Measurements from ENCODE around the gene NCAM2. TPM values are rescaled to one million over a fixed set of nuclear protein-coding genes. Genes with fewer than 3 reads are reported as not detected.
A peak's percentile ranks its signal among the peaks of the same experiment; 100 is the strongest.

NCAM2 gene
- total and polyA plus RNA-seq, 2 of the 4 experiments (the other 2 are of a cell fraction), result 2.7 to 5.0 TPM

GRCh38 chr21:21132390-21132789 is 134.2 kb downstream of the NCAM2 start:
- Histone ChIP-seq H3K4me3 (ENCODE audit: insufficient read depth, low read depth, low read length) (no peak overlapping the region), H3K79me1 (ENCODE audit: low read depth in 1 of 2, low read length in 2 of 2) (no peaks in the 10 kb centered on the region), H2BK15ac (ENCODE audit: low read depth, low read length) (no peak overlapping the region), H3K27ac (ENCODE audit: insufficient read depth, low read length) (no peak overlapping the region), H3K9me1 (ENCODE audit: insufficient read depth, low read length) (no peaks in the 10 kb centered on the region), H3K4ac (ENCODE audit: low read depth, low read length) (no peak overlapping the region), H3K9ac (ENCODE audit: low read depth, low read length) (no peak overlapping the region), H4K5ac (ENCODE audit: low read depth, low read length) (no peak overlapping the region), H3K18ac (ENCODE audit: low read depth, low read length) (no peak overlapping the region), H3K23ac (ENCODE audit: low read depth, low read length) (no peak overlapping the region), H2AK5ac (ENCODE audit: low read depth, low read length) (no peak overlapping the region), H2AK9ac (replicated peaks; ENCODE audit: low read depth, low read length, poor library complexity) (no peak overlapping the region), H2BK20ac (ENCODE audit: low read depth, low read length) (no peak overlapping the region), H2BK5ac (ENCODE audit: low read depth, low read length, poor library complexity, severe bottlenecking) (no peak overlapping the region), H4K91ac (ENCODE audit: insufficient read depth, low read depth, low read length) (no peak overlapping the region), H4K20me1 (ENCODE audit: insufficient read depth, low read length) (no peaks in the 10 kb centered on the region), H3K14ac (replicated peaks; ENCODE audit: low read depth, low read length) (no peak overlapping the region), H3K4me1 (ENCODE audit: control insufficient read depth, insufficient read depth, low read length) (no peaks in the 10 kb centered on the region), H3K56ac (ENCODE audit: extremely low read depth, insufficient read depth, low read length) (no peak overlapping the region), H3K4me2 (ENCODE audit: low read depth, low read length) (no peak overlapping the region), H3K9me3 (ENCODE audit: control insufficient read depth, insufficient read depth, low read length) (no peaks in the 10 kb centered on the region), H3K36me3 (ENCODE audit: control insufficient read depth, insufficient read depth, low read length) (no peaks in the 10 kb centered on the region), H4K8ac (ENCODE audit: low read depth in 2 of 2, low read length in 2 of 2) (no peak overlapping the region), H2AFZ (replicated peaks; ENCODE audit: low read length, poor library complexity) (no peak overlapping the region), H3K27me3 (ENCODE audit: control insufficient read depth, insufficient read depth, low read length) (no peaks in the 10 kb centered on the region), H2BK120ac (ENCODE audit: low read depth, low read length) (no peak overlapping the region)
- ATAC-seq (ENCODE audit: low read depth) (peak; percentile 51), DNase-seq (no peak)
- dilution Hi-C loops (cut with HindIII; ENCODE audit: low sequenced_read_pairs, unreplicated experiment) (no loop called here), intact Hi-C loops (cut with micrococcal nuclease) (no loop called here), in situ Hi-C loops (cut with MboI; ENCODE audit: low sequenced_read_pairs) (no loop called here)
- TF ChIP-seq POLR2A (IDR thresholded peaks at IDR 0.05; ENCODE audit: low read depth, low read length) (no peak), MXI1 (IDR thresholded peaks at IDR 0.05; ENCODE audit: borderline replicate concordance, low read depth, low read length) (no peak), MAFK (IDR thresholded peaks at IDR 0.05; ENCODE audit: low read depth, low read length) (no peak), CHD1 (IDR thresholded peaks at IDR 0.05; ENCODE audit: low read depth, low read length) (no peak), FOS (IDR thresholded peaks at IDR 0.05; ENCODE audit: low read depth, low read length) (no peak), RCOR1 (IDR thresholded peaks at IDR 0.05; ENCODE audit: insufficient replicate concordance, low read length) (no peak), ELK1 (IDR thresholded peaks at IDR 0.05; ENCODE audit: borderline replicate concordance, low read depth, low read length) (no peak), CTCF (conservative IDR thresholded peaks at IDR 0.05; ENCODE audit: low read depth, low read length) (no peak), BHLHE40 (IDR thresholded peaks at IDR 0.05; ENCODE audit: low read depth, low read length) (no peak)
- BruUV-seq (replicated peaks), result no TSS peak
- POLR2A ChIA-PET (ENCODE audit: unreplicated experiment), result no interaction called here
- CTCF ChIA-PET, result no interaction called here
